NCI-H2107 treated with DMSO at 0.1 percent for 48 hours (cell line): ENCODE measurements around the gene DYRK1A.
"Not testable (repeated sequence)": the region's sequence is repeated elsewhere in the genome, so short reads cannot be mapped to it uniquely, and the experiment has no call there.

Experiments
- DNase-seq: peaks from one replicate; lab custom pipeline; 2025; ENCODE audit not compliant: unreplicated experiment; lab: John Stamatoyannopoulos, UW

Gene DYRK1A

DNA sequence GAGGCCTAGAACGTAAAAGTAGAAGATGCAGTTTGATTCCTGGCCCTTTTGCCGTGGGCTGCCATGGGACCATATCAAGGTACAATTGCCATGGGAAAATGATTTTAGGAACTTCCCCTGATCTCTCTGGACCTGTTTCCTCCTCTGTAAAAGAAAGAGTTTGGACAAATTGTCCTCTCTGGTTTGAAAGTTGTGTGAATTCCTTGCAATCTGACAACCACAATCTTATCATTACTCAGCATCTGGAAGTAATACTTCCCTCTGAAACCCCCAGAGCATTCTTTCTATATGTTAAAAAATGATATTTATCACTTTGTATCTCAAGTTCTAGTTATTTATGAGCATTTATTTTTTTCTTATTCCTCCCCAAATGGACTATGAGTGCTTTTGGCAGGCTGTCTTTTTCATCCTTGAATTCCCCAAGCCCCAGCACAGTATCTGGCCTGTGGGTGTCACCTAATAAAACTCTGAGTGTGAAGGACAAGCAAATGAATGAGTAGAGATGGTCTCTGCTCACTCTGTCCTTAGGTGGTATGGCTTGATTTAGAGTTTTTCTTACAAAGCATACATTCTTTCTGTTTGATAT is 181.1 kb downstream of the DYRK1A start:
- no peak for DNase-seq

DNA sequence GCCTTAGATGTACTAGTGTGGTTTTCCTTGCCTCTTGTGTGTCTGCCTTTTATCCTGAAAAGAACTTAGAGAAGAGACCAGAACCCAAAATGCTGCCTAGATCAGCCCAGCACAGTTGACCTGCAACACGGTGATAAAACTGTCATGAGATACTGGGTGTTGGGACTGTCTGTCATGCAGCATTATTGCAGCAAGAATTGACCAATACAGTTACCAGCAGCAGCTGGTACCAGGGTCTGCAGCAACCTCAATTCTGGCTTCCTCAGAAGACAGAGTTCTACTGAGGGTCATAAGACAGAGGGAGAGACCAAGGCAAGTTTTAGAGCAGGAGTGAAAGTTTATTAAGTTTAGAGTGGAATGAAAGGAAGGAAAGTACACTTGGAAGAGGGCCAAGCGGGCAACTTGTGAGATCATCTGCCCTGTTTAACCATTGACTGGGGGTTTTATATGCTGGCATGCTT is 182.0 kb downstream of the DYRK1A start:
- no peak for DNase-seq

GRCh38 chr21:37549730-37550129 is 183.2 kb downstream of the DYRK1A start:
- DNase-seq = not testable (repeated sequence)

DNA sequence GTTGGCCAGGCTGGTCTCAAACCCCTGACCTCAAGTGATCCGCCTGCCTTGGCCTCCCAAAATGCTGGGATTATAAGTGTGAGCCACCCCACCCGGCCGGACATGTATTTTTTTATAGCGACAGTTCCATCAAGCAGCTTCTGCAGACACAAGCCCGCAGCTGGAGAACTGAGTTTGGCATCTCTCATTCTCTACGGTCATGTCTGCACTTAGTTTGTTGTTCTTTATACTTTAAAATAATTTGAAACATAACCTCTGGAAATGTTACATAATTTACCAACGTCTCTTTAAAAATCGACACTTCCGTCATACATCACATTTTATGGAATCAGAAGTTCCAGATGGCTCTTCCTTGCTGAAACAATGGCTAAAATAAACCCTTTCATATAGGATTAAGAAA is 183.6 kb downstream of the DYRK1A start:
- no peak for DNase-seq

DNA sequence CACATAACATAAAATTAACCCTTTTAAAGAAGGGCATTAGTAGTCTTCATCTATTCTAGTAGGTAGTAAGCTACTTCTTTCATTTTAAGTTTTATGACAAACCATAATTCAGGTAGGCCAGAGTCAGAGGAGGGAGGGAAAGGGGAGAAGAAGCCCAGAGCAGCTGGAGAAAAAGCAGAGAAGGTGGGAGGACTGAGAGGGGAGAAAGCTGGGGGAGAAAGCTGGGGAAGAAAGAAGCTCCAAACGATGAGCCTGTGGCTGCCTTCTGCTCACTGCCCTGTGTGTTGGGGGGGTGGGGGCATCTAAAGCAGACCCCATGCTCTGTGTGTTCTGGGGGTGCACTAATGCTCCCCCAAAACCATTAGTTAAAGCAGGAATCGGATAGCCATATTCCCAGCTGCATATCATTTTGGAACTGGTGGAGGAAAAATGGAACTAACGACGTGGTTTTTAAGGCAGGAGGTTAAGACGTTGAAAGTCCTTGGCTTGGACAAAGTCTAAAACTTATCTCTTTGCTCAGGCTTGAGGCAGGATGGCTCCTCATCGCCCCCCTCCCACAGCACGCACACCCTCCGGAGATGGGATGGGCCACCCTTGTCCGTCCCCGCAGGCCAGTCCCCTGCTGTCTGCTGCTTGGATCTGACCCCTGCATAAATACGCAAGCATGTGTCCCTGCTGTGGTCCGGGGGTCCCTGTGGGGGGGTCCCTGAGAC is 184.2 kb downstream of the DYRK1A start:
- no peak for DNase-seq

GRCh38 chr21:37551331-37551992 is 184.9 kb downstream of the DYRK1A start:
- DNase-seq = no peak

DNA sequence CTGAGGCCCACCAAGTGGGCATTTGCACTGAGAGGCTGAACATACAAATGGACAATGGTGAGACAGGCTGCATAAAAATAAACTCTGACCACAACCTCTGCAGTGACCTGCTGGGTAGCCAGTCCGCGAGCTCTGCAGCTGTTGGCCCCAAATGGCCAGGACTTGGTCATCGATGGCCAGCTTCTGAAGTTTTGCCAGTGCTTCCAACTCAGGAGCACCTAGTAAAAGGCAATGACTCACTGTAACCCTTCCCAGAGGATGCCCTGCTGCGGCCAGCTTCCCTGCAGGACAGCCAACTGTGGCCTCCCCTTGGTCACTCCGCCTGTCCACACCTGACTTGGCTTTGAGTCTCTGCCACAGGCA is 185.4 kb downstream of the DYRK1A start:
- no peak for DNase-seq

- DNase-seq = no peak
Measured at GRCh38 chr21:37552496-37553029, 186.0 kb downstream of the DYRK1A start.

GRCh38 chr21:37553078-37553481 is 186.5 kb downstream of the DYRK1A start:
- DNase-seq = no peak

DNA sequence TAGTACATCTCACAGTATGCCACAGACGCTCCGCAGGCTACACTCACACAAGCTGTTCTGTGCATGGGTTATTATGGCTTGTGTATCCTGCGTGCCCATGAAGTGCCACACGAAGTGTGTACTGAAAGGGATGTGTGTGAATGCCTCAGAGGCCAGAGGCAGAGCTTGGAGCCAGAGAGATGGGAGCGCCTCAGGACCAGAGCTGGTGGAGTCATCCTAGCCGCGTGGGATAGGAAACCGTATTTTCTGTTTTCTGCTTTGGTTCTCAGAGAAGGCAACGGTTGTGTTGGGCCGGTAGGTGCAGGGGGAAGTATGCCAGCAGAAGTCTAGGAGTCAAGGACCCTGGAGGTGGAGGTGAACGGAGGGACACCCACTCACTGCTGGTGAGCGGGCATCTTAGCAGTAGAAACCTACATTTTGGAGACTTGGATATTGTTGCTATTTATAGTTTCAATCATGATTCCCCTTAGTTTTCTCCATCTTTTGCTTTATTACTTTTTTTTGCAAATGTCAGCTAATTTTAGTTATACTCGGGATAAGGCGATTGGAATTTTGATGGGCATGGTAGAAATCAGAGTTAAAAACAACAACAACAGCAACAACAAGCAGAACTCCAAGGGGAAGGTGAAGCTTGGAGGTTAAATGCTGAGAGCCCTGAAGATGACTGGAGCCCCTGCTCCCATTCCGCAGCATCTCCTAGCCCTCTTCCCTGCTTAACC is 188.2 kb downstream of the DYRK1A start:
- DNase-seq = no peak

GRCh38 chr21:37555672-37556261 is 189.2 kb downstream of the DYRK1A start:
- DNase-seq = no peak

DNA sequence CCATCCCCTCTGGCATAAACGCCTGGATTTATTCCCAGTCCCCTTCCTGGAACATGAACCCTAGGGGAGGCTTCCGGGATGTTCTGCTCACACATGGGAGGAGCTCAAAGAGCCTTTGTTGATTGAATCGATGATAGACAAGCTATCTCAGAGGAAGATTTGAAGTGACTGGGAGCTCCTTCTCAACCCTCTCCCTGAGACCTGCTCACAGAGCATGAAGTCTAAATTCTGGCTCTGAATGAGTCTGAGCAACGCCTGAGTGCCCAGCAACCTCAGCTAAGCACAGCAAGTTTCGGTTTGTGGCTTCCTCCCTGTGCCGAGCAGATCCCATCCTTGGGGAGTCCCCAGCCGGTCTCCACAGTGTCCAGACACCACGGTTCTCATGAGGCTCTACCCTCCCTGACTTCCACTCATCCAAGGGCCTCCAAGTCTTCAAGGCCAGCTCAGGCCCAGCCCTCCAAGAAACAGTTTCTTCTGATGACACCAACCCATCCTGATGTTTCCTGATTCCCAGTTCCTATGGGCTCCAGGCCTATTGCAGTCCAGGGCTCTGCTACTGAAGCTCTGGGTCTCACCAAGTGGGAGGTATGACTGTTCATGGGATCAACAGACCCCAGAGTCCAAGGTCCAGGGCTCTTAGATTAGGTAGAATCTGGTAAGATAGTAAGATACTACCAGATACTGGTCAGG is 190.8 kb downstream of the DYRK1A start:
- DNase-seq = no peak

GRCh38 chr21:37558676-37559211 is 192.2 kb downstream of the DYRK1A start:
- DNase-seq = no peak

- DNase-seq = no peak
Measured at GRCh38 chr21:37560385-37560784, 193.8 kb downstream of the DYRK1A start.

- no peak for DNase-seq
Measured at GRCh38 chr21:37561506-37561905, 194.9 kb downstream of the DYRK1A start.

DNA sequence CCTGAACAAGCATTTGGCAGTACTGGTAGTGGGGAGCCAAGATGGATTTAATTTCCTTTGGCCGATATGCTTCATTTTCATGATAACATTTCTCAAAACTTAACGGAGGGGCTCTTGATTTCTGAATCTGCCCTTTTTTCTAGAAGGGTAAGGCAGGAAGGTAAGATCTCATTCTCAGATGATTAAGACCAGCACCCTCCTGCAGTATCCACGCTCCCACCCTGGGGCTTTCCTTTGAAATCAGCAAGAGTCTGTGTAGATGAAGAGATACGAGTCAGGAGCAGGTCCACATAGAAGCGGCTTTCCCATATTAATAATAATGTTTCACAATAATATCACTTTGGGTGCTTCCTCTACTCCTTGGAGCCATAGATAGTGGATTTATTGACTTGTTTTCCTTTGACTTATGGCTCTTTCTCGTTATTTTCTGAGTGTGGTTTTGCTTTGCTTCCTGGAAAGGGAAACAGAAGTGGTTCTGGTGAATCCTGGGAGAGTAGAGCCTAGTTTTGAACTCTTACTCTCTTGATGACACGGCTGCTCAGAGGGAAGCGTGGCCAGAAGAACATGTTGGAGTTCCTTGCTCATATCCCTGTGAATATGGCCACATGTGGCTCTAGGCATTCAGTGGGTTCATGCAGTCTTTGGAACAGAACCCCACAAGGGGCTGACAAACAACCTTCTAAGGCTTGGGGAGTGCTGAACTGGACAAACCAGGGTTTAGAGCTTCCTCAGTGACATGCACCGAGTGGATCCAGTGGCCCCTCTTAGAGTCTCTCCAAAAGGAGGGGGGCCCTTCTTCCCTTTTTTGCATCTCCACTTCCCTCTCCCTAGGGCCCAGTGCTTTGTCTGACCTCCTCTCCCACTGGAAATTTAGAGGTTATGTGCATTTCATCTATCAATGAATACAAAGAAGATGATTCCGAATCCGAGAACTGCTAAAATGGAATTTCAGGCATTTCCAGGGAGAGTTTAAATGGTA is 195.7 kb downstream of the DYRK1A start:
- no peak for DNase-seq

- DNase-seq = no peak
Measured at GRCh38 chr21:37562920-37563640, 196.5 kb downstream of the DYRK1A start.

- DNase-seq = peak; percentile 55
Measured at GRCh38 chr21:37563641-37564340, 197.2 kb downstream of the DYRK1A start.
